ENCODE data around the gene GVQW3.

GVQW3 gene

DNA sequence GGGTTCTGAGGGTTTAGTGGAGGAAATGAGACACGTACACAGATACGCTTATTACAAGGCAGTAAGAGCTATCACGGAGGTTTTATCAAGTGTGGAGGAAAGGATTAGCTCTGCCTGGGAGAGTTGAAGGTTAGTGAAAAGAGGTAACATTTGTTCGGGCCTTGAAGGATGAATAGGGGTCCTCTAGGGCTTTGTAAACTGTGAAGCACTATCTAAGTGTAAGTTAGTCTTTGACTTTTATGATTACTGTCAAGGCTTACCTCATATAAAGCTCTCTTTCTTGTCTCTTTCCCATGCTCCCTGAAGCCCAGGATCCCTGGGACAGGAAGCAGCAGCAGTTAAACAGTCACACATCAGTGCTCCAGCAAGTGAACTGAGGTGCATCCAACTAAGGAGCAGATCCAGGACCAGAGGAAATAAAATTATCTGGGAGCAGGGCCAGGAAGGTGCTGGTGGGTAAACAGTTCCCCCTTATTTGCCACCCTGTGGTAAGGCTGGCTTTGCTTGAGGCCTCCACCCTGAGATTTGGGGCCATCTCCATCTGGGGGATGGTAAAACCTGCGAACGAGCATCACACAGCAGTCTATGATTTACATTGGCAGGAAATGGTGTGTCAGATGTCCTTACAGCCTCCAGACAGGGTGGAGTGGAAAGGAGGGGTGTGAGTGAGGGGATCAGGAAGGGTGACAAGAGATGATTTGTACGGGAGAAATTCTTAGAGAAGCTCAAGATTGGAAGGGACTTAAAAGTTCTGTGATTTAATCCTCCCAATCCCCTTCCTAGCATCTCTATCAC lies 27.2 kb downstream of the GVQW3 start:
- H3K4me3 ChIP-seq (ENCODE audit: low read depth, low read length) = no peak overlapping the region
- POLR2A ChIA-PET = no interaction called here
- TF ChIP-seq ZNF585B (tag by site-specific recombination; IDR thresholded peaks at IDR 0.05) = no peak
- peak; percentile 37 for TF ChIP-seq FEZF1 (tag by site-specific recombination; IDR thresholded peaks at IDR 0.05)
- TF ChIP-seq, protein P1, sequence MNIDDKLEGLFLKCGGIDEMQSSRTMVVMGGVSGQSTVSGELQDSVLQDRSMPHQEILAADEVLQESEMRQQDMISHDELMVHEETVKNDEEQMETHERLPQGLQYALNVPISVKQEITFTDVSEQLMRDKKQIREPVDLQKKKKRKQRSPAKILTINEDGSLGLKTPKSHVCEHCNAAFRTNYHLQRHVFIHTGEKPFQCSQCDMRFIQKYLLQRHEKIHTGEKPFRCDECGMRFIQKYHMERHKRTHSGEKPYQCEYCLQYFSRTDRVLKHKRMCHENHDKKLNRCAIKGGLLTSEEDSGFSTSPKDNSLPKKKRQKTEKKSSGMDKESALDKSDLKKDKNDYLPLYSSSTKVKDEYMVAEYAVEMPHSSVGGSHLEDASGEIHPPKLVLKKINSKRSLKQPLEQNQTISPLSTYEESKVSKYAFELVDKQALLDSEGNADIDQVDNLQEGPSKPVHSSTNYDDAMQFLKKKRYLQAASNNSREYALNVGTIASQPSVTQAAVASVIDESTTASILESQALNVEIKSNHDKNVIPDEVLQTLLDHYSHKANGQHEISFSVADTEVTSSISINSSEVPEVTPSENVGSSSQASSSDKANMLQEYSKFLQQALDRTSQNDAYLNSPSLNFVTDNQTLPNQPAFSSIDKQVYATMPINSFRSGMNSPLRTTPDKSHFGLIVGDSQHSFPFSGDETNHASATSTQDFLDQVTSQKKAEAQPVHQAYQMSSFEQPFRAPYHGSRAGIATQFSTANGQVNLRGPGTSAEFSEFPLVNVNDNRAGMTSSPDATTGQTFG (tag by site-specific recombination; IDR thresholded peaks at IDR 0.05; ENCODE audit: borderline replicate concordance) = no peak
- TF ChIP-seq, protein P2, sequence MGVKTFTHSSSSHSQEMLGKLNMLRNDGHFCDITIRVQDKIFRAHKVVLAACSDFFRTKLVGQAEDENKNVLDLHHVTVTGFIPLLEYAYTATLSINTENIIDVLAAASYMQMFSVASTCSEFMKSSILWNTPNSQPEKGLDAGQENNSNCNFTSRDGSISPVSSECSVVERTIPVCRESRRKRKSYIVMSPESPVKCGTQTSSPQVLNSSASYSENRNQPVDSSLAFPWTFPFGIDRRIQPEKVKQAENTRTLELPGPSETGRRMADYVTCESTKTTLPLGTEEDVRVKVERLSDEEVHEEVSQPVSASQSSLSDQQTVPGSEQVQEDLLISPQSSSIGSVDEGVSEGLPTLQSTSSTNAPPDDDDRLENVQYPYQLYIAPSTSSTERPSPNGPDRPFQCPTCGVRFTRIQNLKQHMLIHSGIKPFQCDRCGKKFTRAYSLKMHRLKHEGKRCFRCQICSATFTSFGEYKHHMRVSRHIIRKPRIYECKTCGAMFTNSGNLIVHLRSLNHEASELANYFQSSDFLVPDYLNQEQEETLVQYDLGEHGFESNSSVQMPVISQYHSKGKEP (tag by site-specific recombination; IDR thresholded peaks at IDR 0.05) = no peak
- peak; percentile 61; the same call in 1 of the 2 replicates for TF ChIP-seq ZFP3 (tag by site-specific recombination; IDR thresholded peaks at IDR 0.05; ENCODE audit: low read depth)
- no peak for TF ChIP-seq ZNF48 (tag by site-specific recombination; IDR thresholded peaks at IDR 0.05)
- no peak for TF ChIP-seq ZIC2 (tag by site-specific recombination; IDR thresholded peaks at IDR 0.05)
- 0 out of 2 replicates have a peak, but pooled peaks have one; percentile 9 for TF ChIP-seq OSR2 (tag by site-specific recombination; IDR thresholded peaks at IDR 0.05)
- TF ChIP-seq ZNF37A (tag by site-specific recombination; IDR thresholded peaks at IDR 0.05) = no peak
- TF ChIP-seq YY1 (tag by site-specific recombination; IDR thresholded peaks at IDR 0.05) = no peak
- TF ChIP-seq TRIM28 (IDR thresholded peaks at IDR 0.05; ENCODE audit: borderline replicate concordance, low read length) = peak; percentile 70; the same call in 1 of the 2 replicates
- TF ChIP-seq HOXA7 (CRISPR knock-in tag; IDR thresholded peaks at IDR 0.05; ENCODE audit: borderline replicate concordance) = no peak
- peak; percentile 61; the same call in 1 of the 2 replicates for TF ChIP-seq ZBTB48 (tag by site-specific recombination; IDR thresholded peaks at IDR 0.05)
- no peak for TF ChIP-seq ZNF174 (tag by site-specific recombination; IDR thresholded peaks at IDR 0.05)
- no peaks in the 10 kb centered on the region for H3K4me1 ChIP-seq (ENCODE audit: control insufficient read depth, insufficient read depth, low read length)
- H3K9me3 ChIP-seq (ENCODE audit: control insufficient read depth, insufficient read depth, low read depth, low read length) = no peaks in the 10 kb centered on the region
- H3K27ac ChIP-seq (ENCODE audit: extremely low read depth, low read depth, low read length) = no peak overlapping the region
- no peaks in the 10 kb centered on the region for H3K36me3 ChIP-seq (ENCODE audit: control insufficient read depth in 2 of 2, insufficient read depth in 1 of 2, low read length in 2 of 2)
- CTCF ChIA-PET = interaction anchor here (0.5 to 2.1 kb wide), 3 partner anchors 11 to 326 kb away, joined by 3 to 18 read pairs (median 3); no protein-coding TSS in a partner anchor

DNA sequence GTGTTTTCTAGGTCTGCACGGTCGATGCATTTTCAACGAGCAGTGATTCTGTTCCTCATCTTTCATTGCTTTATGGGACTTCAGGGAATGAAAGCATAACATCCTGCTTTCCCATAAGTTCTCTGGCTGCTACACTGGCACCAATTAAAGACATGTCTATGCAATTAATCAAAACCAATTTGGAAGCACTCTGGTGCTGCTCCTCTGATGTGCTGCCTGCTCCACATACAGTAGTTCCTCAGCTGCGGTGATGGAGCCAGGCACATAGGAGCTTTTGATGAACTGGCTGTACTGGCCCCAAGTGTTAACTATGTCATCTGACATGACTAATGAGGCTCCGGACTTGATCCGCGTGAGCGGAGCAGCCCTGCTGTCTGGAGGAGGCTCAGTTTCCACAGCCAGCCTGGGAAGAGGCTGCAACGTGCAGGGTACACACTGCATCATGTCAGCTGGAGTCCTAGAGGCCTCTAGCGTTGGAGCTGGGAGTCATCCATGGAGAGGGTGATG lies 29.8 kb downstream of the GVQW3 start:
- H3K4me1 ChIP-seq (ENCODE audit: control insufficient read depth, insufficient read depth, low read length) = no peaks in the 10 kb centered on the region
- TF ChIP-seq ZNF2 (tag by site-specific recombination; IDR thresholded peaks at IDR 0.05) = no peak
- TF ChIP-seq ZNF404 (tag by site-specific recombination; IDR thresholded peaks at IDR 0.05) = no peak
- TF ChIP-seq ZNF529 (tag by site-specific recombination; IDR thresholded peaks at IDR 0.05; ENCODE audit: insufficient replicate concordance) = no peak
- no peak for TF ChIP-seq ZBTB49 (tag by site-specific recombination; IDR thresholded peaks at IDR 0.05; ENCODE audit: low read depth)
- no peak for TF ChIP-seq ZNF426 (tag by site-specific recombination; IDR thresholded peaks at IDR 0.05)
- TF ChIP-seq ZBTB17 (tag by site-specific recombination; IDR thresholded peaks at IDR 0.05) = no peak
- TF ChIP-seq, protein P3, sequence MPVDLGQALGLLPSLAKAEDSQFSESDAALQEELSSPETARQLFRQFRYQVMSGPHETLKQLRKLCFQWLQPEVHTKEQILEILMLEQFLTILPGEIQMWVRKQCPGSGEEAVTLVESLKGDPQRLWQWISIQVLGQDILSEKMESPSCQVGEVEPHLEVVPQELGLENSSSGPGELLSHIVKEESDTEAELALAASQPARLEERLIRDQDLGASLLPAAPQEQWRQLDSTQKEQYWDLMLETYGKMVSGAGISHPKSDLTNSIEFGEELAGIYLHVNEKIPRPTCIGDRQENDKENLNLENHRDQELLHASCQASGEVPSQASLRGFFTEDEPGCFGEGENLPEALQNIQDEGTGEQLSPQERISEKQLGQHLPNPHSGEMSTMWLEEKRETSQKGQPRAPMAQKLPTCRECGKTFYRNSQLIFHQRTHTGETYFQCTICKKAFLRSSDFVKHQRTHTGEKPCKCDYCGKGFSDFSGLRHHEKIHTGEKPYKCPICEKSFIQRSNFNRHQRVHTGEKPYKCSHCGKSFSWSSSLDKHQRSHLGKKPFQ (tag by site-specific recombination; IDR thresholded peaks at IDR 0.05) = no peak
- no peak for TF ChIP-seq ZNF791 (tag by site-specific recombination; IDR thresholded peaks at IDR 0.05)
- TF ChIP-seq ZNF221 (tag by site-specific recombination; IDR thresholded peaks at IDR 0.05; ENCODE audit: borderline replicate concordance) = no peak
- no peak for TF ChIP-seq ZFP69B (tag by site-specific recombination; IDR thresholded peaks at IDR 0.05)
- TF ChIP-seq PRDM1 (tag by site-specific recombination; IDR thresholded peaks at IDR 0.05) = no peak
- no peak for TF ChIP-seq ZSCAN16 (tag by site-specific recombination; IDR thresholded peaks at IDR 0.05)
- TF ChIP-seq ZNF140 (tag by site-specific recombination; IDR thresholded peaks at IDR 0.05) = no peak
- no peak overlapping the region for H3K27ac ChIP-seq (ENCODE audit: extremely low read depth, low read depth, low read length)
- POLR2A ChIA-PET = interaction anchor here (0.6 kb wide), 1 partner anchor 39 kb away, joined by 6 read pairs; no protein-coding TSS in a partner anchor
- no peaks in the 10 kb centered on the region for H3K9me3 ChIP-seq (ENCODE audit: control insufficient read depth, insufficient read depth, low read depth, low read length)
- H3K36me3 ChIP-seq (ENCODE audit: control insufficient read depth in 2 of 2, insufficient read depth in 1 of 2, low read length in 2 of 2) = no peaks in the 10 kb centered on the region
- H3K4me3 ChIP-seq (ENCODE audit: low read depth, low read length) = no peak overlapping the region
- CTCF ChIA-PET = interaction anchor here (1.2 kb wide), 1 partner anchor 9 kb away, joined by 3 read pairs; no protein-coding TSS in a partner anchor
